ENCODE data around the gene LCT. TPM values are rescaled to one million over a fixed set of nuclear protein-coding genes. Genes with fewer than 3 reads are reported as not detected.

LCT gene
- total RNA-seq, 1 experiment from 2014 or later: 0.82 TPM

- peak; percentile 42 to 66 for DNase-seq
- no peaks in the 10 kb centered on the region for H3K27me3 Mint-ChIP-seq (ENCODE audit: insufficient read depth, unreplicated experiment)
- Histone ChIP-seq H3K27me3 (replicated peaks; ENCODE audit: control insufficient read depth, insufficient read depth, low read length) (no peaks in the 10 kb centered on the region), H3K4me3 (ENCODE audit: low read depth, low read length) (peak overlapping the region; percentile 92), H3K9me3 (no peaks in the 10 kb centered on the region), H3K4me1 (peaks cover 18% of the 10 kb centered on the region; the same call in 1 of the 2 replicates), H3K36me3 (ENCODE audit: control insufficient read depth, insufficient read depth, low read length) (no peaks in the 10 kb centered on the region)
- H3K9me3 Mint-ChIP-seq (ENCODE audit: unreplicated experiment): no peaks in the 10 kb centered on the region
- H3K4me1 Mint-ChIP-seq (ENCODE audit: low read depth, unreplicated experiment): peaks cover 8% of the 10 kb centered on the region
- H3K36me3 Mint-ChIP-seq (ENCODE audit: insufficient read depth, unreplicated experiment): peaks cover 24% of the 10 kb centered on the region
- peak overlapping the region; percentile 89 for H3K27ac Mint-ChIP-seq (ENCODE audit: unreplicated experiment)
- TF ChIP-seq CTCF (IDR thresholded peaks at IDR 0.05; ENCODE audit: insufficient read depth in 1 of 2, low read depth in 1 of 2, low read length in 1 of 2, severe bottlenecking in 1 of 2, unreplicated experiment in 1 of 2): no peak
- CTCF ChIA-PET: no interaction called here
- H3K4me3 Mint-ChIP-seq (ENCODE audit: unreplicated experiment): peak overlapping the region; percentile 90
- POLR2A ChIA-PET: interaction anchor here (0.6 to 0.8 kb wide), 2 partner anchors 113 to 211 kb away, joined by 3 to 7 read pairs; partner anchors contain the start of gene ZRANB3
- BruUV-seq (replicated peaks): no TSS peak
- intact Hi-C loops (cut with micrococcal nuclease; ENCODE audit: unreplicated experiment): loop anchor here (1.0 kb wide), 1 partner anchor 211 kb away; the partner anchor contains the start of genes R3HDM1 and ZRANB3
Observed at GRCh38 chr2:135742325-135742757, 94.6 kb downstream of the LCT start.

GRCh38 chr2:135741395-135742324, 95.3 kb downstream of the LCT start, which contains the start of gene UBXN4:
TSS of gene UBXN4 (plus strand) at chr2:135741855. CDS start at chr2:135741930, 75 bp downstream.
- CTCF ChIA-PET: interaction anchor here (0.6 to 0.8 kb wide), 8 partner anchors 15 to 1601 kb away, joined by 3 to 10 read pairs (median 4); partner anchors contain the start of gene ZRANB3

More at GRCh38 chr2:135741395-135742324, 95.3 kb downstream of the LCT start, which contains the start of gene UBXN4:
- TF ChIP-seq CTCF (IDR thresholded peaks at IDR 0.05; ENCODE audit: insufficient read depth in 1 of 2, low read depth in 1 of 2, low read length in 1 of 2, severe bottlenecking in 1 of 2, unreplicated experiment in 1 of 2): peak; percentile 55 to 64
- BruUV-seq (replicated peaks): no TSS peak
- POLR2A ChIA-PET: interaction anchor here (0.5 to 0.7 kb wide), 12 partner anchors 42 to 1095 kb away, joined by 3 to 8 read pairs (median 6); partner anchors contain the start of gene MCM6
- intact Hi-C loops (cut with micrococcal nuclease; ENCODE audit: unreplicated experiment): loop anchor here (1.0 kb wide), 1 partner anchor 210 kb away; the partner anchor contains the start of genes R3HDM1 and ZRANB3
- Mint-ChIP-seq H3K9me3 (ENCODE audit: unreplicated experiment) (no peaks in the 10 kb centered on the region), H3K4me3 (ENCODE audit: unreplicated experiment) (peak within 1 kb of the TSS; percentile 90), H3K27ac (ENCODE audit: unreplicated experiment) (peak within 1 kb of the TSS; percentile 89), H3K36me3 (ENCODE audit: insufficient read depth, unreplicated experiment) (peaks cover 17% of the 10 kb centered on the region), H3K4me1 (ENCODE audit: low read depth, unreplicated experiment) (peaks cover 8% of the 10 kb centered on the region), H3K27me3 (ENCODE audit: insufficient read depth, unreplicated experiment) (no peaks in the 10 kb centered on the region)
- peak; percentile 96 to 99 for DNase-seq
- H3K4me1 ChIP-seq: peaks cover 18% of the 10 kb centered on the region; the same call in 1 of the 2 replicates
- H3K4me3 ChIP-seq (ENCODE audit: low read depth, low read length): peak within 1 kb of the TSS; percentile 92
- H3K36me3 ChIP-seq (ENCODE audit: control insufficient read depth, insufficient read depth, low read length): no peaks in the 10 kb centered on the region
- H3K27me3 ChIP-seq (replicated peaks; ENCODE audit: control insufficient read depth, insufficient read depth, low read length): no peaks in the 10 kb centered on the region
- no peaks in the 10 kb centered on the region for H3K9me3 ChIP-seq
